Left lung (tissue), 10 donors: ENCODE measurements around the gene CRYGD. TPM values are rescaled to one million over a fixed set of nuclear protein-coding genes. Genes with fewer than 3 reads are reported as not detected.
"Not testable (repeated sequence)": the region's sequence is repeated elsewhere in the genome, so short reads cannot be mapped to it uniquely, and the experiment has no call there.

Experiments
- ATAC-seq: fragments of 200-7000 bp; cut with Tn5 transposase; one replicate; pipeline ENCODE4 v1.9.1; 2020; ENCODE audit warnings: moderate library complexity
- DNase-seq, 4 donors: peaks; one replicate each; pipeline ENCODE4 v3.0.0-alpha.2; 2013 to 2020
- H3K27ac ChIP-seq, 2 donors: fragments of 200-600 bp; sonication (generic) in 1 of 2; one replicate each; pipeline versions ENCODE4 v1.5.0 to v1.8.0; 2020 to 2021
- H3K27me3 ChIP-seq, 2 donors: fragments of 200-600 bp; sonication (generic) in 1 of 2; one replicate each; pipeline versions ENCODE4 v1.5.0 to v1.8.0; 2020 to 2021
- H3K36me3 ChIP-seq, 2 donors: fragments of 200-600 bp; sonication (generic) in 1 of 2; one replicate each; pipeline versions ENCODE4 v1.5.0 to v1.8.0; 2020 to 2021
- H3K4me1 ChIP-seq, 2 donors: fragments of 200-600 bp; one replicate each; pipeline ENCODE4 v1.8.0; 2021
- H3K4me3 ChIP-seq, 2 donors: fragments of 200-600 bp; sonication (generic) in 1 of 2; one replicate each; pipeline versions ENCODE4 v1.5.0 to v1.8.0; 2020 to 2021; ENCODE audit warnings: mild to moderate bottlenecking in 1 of 2
- H3K9me3 ChIP-seq, 2 donors: fragments of 200-600 bp; sonication (generic) in 1 of 2; one replicate each; pipeline versions ENCODE4 v1.5.0 to v1.8.0; 2020 to 2021
- intact Hi-C, 2 donors: fragments of 100-400 bp; cut with DNase I; formaldehyde crosslinking; loops; one replicate each; pipeline versions ENCODE4 v1.11.2 to v1.14.2; 2022
- polyA plus RNA-seq, 6 donors: library from polyadenylated mRNA; unstranded; fragments of 120-200 nt; gene quantifications; one replicate each; pipeline ENCODE4 v1.2.1, GENCODE V29; 2013; ENCODE audit not compliant: insufficient read length in 6 of 6
- total RNA-seq, 2 donors: library from RNA; stranded (reverse); fragmentation: NEBNext Ultra II Directional; extraction: Animal tissue kit (Norgen Biotek cat#: 25700); gene quantifications; one replicate each; pipeline ENCODE4 v1.2.1, GENCODE V29; 2021
- TF ChIP-seq, protein P1 (sequence below), 2 donors: fragments of 200-600 bp; sonication (generic) in 1 of 2; IDR thresholded peaks; one replicate each; pipeline versions ENCODE4 v1.5.0 to v1.8.0; 2021; ENCODE audit warnings: antibody characterized with exemption in 2 of 2
- donor health status: DM: no; HTN: yes; CAD: no.
- donor health status: DM: no; HTN: no; CAD: no.

The CRYGD gene
- total and polyA plus RNA-seq, 8 donors, result 0.24 TPM; not detected in 7

- Histone ChIP-seq H3K4me1 (no peaks in the 10 kb centered on the region), H3K9me3 (no peaks in the 10 kb centered on the region), H3K36me3 (no peaks in the 10 kb centered on the region), H3K27me3 (no peaks in the 10 kb centered on the region), H3K27ac (no peak overlapping the region), H3K4me3 (no peak overlapping the region)
- TF ChIP-seq, protein P1, sequence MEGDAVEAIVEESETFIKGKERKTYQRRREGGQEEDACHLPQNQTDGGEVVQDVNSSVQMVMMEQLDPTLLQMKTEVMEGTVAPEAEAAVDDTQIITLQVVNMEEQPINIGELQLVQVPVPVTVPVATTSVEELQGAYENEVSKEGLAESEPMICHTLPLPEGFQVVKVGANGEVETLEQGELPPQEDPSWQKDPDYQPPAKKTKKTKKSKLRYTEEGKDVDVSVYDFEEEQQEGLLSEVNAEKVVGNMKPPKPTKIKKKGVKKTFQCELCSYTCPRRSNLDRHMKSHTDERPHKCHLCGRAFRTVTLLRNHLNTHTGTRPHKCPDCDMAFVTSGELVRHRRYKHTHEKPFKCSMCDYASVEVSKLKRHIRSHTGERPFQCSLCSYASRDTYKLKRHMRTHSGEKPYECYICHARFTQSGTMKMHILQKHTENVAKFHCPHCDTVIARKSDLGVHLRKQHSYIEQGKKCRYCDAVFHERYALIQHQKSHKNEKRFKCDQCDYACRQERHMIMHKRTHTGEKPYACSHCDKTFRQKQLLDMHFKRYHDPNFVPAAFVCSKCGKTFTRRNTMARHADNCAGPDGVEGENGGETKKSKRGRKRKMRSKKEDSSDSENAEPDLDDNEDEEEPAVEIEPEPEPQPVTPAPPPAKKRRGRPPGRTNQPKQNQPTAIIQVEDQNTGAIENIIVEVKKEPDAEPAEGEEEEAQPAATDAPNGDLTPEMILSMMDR (IDR thresholded peaks at IDR 0.05), result no peak
- ATAC-seq (peak; percentile 60), DNase-seq (peak in 1 of 4 donors; percentile 19)
- intact Hi-C loops, result no loop called here
Observed at GRCh38 chr2:208101716-208102631, 22.4 kb downstream of the CRYGD start.

- intact Hi-C loops, result no loop called here
- no peaks in the 10 kb centered on the region for H3K4me1 ChIP-seq
- H3K27me3 ChIP-seq, result no peaks in the 10 kb centered on the region
- no peaks in the 10 kb centered on the region for H3K36me3 ChIP-seq
- DNase-seq (no peak), ATAC-seq (no peak)
- no peaks in the 10 kb centered on the region for H3K9me3 ChIP-seq
- TF ChIP-seq, protein P1 (IDR thresholded peaks at IDR 0.05), result no peak
- H3K27ac ChIP-seq, result no peak overlapping the region
- no peak overlapping the region for H3K4me3 ChIP-seq
Observed at GRCh38 chr2:208099682-208100470, 24.4 kb downstream of the CRYGD start.

DNA sequence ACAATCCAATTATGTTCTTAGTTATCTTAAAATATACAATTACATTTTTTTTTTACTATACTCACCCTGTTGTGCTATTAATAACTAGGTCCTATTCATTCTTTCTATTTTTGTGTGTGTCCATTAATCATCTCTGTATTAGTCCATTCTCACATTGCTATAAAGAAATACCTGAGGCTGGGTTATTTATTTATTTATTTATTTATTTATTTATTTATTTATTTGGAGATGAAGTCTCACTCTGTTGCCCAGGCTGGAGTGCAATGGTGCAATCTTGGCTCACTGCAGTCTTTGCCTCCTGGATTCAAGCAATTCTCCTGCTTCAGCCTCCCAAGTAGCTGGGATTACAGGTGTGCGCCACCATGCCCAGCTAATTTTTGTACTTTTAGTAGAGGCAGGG is 25.6 kb downstream of the CRYGD start:
- ATAC-seq, H3K4me3 ChIP-seq, intact Hi-C loops, H3K27ac ChIP-seq, H3K36me3 ChIP-seq, DNase-seq, H3K9me3 ChIP-seq, H3K27me3 ChIP-seq, H3K4me1 ChIP-seq: not testable (repeated sequence)

DNA sequence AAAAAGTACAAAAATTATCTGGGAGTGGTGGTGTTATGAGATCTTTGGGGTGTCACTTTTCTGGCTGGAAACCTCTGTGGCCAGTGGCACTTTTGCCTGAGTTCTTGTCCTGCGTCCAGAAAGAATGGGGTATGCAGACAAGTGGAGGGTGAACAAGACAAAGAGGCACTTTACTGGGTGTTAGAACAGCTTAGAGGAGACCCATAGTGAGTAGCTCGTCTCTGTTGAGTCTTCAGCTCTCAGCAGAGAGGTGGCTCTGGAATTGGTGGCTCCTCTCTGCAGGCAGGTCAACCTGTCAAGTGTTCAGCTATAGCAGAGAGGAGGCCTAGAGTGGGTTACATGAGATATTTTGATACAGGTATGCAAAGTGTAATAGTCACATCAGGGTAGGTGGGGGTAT is 26.1 kb downstream of the CRYGD start:
- H3K36me3 ChIP-seq, result no peaks in the 10 kb centered on the region
- no peak for DNase-seq
- TF ChIP-seq, protein P1 (IDR thresholded peaks at IDR 0.05), result no peak
- no peak overlapping the region for H3K4me3 ChIP-seq
- H3K27ac ChIP-seq, result no peak overlapping the region
- no peaks in the 10 kb centered on the region for H3K27me3 ChIP-seq
- no peak for ATAC-seq
- H3K4me1 ChIP-seq, result no peaks in the 10 kb centered on the region
- H3K9me3 ChIP-seq, result no peaks in the 10 kb centered on the region
- intact Hi-C loops, result no loop called here

GRCh38 chr2:208097801-208098200 is 26.5 kb downstream of the CRYGD start:
- no peak overlapping the region for H3K4me3 ChIP-seq
- intact Hi-C loops, result no loop called here
- no peaks in the 10 kb centered on the region for H3K4me1 ChIP-seq
- DNase-seq, result no peak
- H3K36me3 ChIP-seq, result no peaks in the 10 kb centered on the region
- H3K27ac ChIP-seq, result no peak overlapping the region
- no peaks in the 10 kb centered on the region for H3K9me3 ChIP-seq
- no peaks in the 10 kb centered on the region for H3K27me3 ChIP-seq
- no peak for ATAC-seq
- TF ChIP-seq, protein P1 (IDR thresholded peaks at IDR 0.05), result no peak
